Ramos (cell line): Measurements from ENCODE around the gene CDK2.

Source experiments
- in situ Hi-C: fragments of 300-500 bp; cut with MboI; formaldehyde crosslinking; loops from one replicate; pipeline ENCODE4 v1.14.3; 2022; ENCODE audit warnings: low sequenced_read_pairs; ENCODE audit not compliant: unreplicated experiment

The CDK2 gene

DNA sequence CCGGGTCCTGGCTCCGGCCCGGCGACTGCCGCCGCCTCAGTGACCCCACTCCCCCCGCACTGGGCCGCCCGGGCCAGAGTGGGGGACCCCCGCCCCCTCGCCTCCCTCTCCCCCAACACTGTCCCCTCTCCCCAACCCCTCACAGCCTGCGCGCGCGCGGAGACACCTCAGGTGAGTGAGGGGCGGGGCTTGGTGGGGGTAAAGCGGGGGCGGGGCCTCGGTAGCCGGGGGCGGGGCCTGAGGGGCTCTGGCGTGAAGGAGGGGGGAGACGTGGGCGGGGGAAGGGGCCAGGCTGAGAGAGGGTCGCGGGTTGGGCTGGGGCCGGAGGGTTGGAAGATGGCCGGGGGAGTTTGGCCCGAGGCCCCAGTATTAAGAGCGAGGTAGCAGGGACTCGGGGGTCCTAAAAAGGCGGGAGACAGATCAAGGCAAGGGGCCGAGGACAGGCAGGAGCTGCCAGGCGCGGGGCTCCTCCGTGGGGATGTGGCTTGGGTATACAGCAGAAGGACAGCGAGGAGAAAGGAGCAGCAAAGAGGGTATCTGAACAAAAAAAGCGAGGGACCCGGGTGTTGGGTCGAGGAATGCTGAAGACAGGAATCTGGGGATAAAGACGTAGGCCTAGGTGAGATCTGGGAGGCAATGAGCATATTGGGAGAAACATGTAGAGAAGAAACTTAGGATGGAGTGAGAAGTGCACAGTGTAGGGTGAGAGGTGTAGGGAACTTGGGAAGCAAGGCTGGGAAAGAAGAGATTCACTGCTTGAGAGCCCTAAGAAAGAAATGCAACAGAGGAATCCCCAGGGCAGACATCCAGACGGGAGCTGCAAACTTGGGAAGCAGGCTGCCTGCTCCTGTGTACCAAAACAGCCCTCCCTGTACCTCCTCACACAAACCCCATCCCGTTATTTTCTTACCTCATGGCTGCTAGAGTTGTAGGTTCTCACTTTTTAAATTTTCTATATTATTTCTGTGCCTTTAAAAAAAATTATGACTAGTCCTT is 41.2 kb downstream of the CDK2 start:
- in situ Hi-C loops: no loop called here

DNA sequence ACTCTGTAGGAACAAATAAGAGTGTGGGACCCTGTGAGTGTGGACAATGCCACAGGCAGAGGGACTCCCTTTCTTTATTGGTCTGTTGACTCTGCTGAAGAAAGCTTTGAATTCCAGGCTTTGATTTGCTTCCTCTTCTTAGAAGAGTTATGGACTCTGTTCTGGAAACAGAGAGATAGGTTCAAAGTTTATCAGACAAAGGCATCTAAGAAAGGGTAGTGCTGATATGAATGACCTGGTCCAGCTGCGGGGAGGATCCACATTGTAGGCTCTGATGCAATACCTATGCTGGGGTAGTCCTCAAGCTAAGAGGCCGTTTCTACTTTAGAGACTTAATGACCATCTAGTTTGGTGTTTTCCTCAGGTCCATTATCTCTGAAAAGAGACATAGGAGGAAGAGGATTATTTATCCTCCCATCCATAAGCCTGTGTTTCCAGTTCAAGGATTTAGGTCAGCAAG is 43.5 kb downstream of the CDK2 start:
- in situ Hi-C loops: no loop called here

DNA sequence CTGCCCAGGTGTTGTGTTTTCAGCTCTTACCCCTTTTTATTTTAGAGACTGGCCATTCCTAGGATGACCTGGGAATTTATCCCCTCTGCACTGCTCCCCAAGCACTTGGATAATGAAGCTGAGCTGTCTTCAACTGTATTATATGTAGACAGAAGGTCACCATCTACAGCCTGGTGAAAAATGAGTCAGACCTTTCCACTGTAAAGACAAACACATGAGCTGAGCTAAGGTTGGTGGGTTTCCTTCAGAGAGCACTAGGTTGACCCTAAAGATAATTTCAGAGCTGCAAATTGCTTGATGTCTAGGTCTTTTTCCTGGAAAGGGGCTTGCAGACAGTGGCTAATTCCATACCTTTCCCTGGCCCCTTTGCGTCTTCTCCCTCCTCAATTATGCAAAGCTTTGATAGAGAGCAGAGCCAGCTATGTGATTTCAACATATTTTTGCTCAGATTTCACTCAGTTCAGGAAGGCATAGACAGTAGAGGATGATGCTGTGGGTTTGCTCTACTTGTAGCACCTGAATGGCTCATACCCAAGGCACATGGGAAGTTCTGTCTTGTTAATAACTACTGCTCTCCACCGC is 45.0 kb downstream of the CDK2 start:
- in situ Hi-C loops: no loop called here

DNA sequence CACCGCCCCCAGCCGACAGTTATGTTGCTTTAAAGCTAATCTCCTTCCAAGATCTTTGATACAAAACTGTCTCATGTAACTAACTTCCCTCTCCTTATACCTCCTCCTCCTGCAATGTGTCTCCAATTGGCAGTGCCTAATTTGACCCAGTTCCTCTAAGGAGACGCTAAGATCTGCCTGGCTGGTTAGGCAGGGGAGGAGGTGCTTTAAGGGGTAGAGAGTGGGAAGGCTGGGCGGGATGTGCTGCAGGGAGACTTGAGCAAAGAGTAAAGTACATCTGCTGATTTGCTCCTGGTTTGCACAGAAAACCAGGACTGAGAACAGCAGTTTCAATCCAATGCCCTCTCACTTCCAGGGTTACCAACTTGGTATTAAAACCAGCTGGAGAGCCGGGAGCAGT is 46.9 kb downstream of the CDK2 start:
- in situ Hi-C loops: no loop called here

DNA sequence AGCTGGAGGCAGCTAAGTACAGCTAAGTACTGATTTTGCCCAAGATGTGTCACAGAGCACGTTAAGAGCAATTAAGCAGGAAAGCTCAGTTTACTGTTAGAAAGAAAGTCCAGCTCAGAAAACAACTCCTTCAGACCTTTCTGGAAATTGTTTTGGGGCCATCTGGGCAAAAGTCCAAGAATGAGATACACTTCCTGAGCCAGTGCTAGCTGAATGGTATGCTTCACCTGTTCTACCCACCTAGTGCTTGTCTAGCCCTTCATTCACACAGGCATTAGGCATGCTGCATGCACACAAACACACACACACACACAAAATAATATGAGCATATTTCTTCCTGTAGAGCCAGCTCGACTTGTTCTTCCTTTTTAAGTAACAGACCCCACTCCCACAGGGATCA is 47.6 kb downstream of the CDK2 start:
- in situ Hi-C loops: no loop called here

DNA sequence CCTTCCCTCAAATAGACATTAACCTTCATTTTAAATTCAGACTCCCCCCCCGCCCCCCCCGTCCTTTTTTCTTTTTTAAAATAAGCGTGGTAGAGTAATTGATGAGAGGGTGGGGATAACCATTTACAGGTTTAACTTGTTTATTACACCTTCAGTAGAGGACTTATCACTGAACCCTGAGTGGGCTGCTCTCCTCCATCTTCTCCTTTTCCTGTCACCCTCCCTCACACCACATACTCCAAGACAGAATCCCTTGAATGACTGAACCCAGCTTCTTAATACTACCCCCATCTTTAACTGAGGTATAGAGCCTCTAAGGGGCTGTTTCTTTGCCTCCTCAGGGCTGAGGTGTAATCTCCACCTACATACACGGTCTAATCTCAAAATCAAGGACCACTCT is 50.6 kb downstream of the CDK2 start:
- in situ Hi-C loops: no loop called here

DNA sequence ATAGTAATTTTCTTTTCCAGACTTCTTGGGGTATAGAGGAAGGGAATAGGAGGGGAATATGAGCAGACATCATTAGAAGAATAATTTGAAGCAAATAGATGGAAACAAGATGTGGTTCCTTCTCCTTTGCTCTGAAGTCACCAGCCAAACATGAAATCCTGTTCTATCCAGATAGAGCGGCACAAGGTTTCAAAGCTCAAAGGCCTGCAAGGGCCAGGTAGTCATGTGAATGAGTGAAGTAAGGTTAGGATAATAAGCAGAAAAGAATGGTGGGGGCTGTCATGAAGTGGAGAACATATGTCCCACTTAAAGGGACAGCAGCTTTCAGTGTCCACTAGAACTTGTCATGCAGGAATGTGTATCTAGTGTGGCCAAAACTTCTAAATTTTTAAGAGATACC is 51.7 kb downstream of the CDK2 start:
- in situ Hi-C loops: no loop called here

DNA sequence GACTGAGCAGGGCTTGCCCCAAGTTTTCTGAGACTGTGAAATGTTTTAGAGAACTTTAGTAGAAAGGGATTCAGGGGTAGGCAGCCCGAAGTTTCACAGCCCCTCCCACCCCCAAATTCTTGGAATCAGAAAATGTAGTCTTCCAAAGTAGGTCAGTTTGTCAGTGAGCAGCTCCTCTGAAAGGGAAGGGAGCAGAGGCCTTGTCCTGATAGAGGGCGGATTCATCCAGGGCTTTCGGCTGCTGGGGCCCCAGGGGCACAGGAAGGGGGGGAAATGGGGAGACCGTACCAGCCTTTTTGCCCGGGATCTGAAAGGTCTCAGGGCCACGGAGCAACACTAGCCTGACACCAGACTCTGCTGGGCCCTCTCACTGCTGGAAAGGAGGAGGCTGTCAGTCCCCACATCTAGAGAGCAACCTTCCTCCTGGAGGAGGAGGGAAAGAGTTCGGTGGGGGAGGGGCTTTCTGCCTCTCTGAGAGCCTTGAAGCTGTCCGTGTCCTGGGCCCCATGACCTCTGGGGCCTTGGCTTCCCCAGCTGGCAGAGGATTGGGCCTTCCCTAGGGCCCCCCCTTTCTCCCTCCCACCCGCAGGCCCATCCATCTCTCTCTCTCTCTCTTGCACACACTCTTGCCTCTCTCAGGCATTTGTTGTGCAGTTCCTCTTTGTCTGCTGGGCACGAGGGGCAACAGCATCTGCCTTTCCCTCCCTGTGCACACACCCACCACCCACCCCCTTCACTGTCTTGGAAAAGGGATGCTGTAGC is 54.0 kb downstream of the CDK2 start, which contains the start of gene IKZF4:
Gene IKZF4 (plus strand): TSS at position 621 of the 762 bp plus-strand sequence. CDS start 451 bp downstream, outside the sequence.
- in situ Hi-C loops: no loop called here

DNA sequence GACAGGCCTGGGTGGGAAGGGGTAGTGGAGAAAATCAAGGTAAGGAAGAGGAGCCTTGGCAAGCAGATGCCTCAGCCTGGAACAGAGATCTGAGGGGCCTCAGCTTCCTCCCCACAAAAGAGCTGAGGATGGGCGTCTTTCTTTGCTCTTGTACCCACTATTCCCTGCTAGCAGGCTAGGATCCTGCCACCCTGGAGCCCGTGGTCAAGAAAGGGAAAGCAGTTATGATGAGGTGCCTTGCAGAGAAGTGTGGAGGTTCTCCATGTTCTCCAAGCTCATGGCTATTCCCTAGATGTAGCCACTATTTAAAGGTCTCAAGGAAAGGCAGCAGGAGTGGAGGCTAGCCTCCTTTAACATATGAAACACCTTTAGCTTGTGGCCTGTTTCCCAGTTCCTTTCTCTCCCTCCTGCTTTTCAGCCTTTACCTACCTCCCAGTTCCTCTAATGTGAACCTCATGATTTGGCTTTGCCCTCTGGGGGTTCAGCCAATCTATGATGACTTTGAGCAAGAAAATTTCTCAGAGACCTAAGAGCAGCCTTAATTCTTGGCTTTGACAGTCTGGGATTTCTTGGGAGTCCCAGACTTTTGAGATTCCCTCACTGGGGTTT is 55.4 kb downstream of the CDK2 start:
- in situ Hi-C loops: no loop called here
